ENCODE results near the gene ASB2.
A peak's percentile ranks its signal among the peaks of the same experiment; 100 is the strongest.

ASB2 gene

GRCh38 chr14:93978735-93979134, 2.4 kb upstream of the ASB2 start:
- no peak for DNase-seq

- DNase-seq, result peak; percentile 68 to 81
Observed at GRCh38 chr14:93977790-93978581, 1.6 kb upstream of the ASB2 start.

- no peak for DNase-seq
Observed at GRCh38 chr14:93977171-93977570, 801 bp upstream of the ASB2 start.

GRCh38 chr14:93975791-93976476, 436 bp downstream of the ASB2 start:
- DNase-seq, result peak in 1 of 2 donors; percentile 38

- no peak for DNase-seq
Observed at GRCh38 chr14:93974833-93975232, 1.5 kb downstream of the ASB2 start.

GRCh38 chr14:93974299-93974698, 2.1 kb downstream of the ASB2 start:
- DNase-seq, result no peak

GRCh38 chr14:93973607-93974006, 2.8 kb downstream of the ASB2 start:
- no peak for DNase-seq

- DNase-seq, result no peak
Observed at GRCh38 chr14:93972618-93973205, 3.7 kb downstream of the ASB2 start.

GRCh38 chr14:93971635-93972027, 4.7 kb downstream of the ASB2 start:
- no peak for DNase-seq

GRCh38 chr14:93970965-93971634, 5.3 kb downstream of the ASB2 start:
- peak; percentile 21 to 55 for DNase-seq

GRCh38 chr14:93970585-93970964, 5.8 kb downstream of the ASB2 start:
- peak; percentile 76 to 81 for DNase-seq

GRCh38 chr14:93969082-93969828, 7.1 kb downstream of the ASB2 start:
- DNase-seq, result no peak

- peak in 1 of 2 donors; percentile 61 for DNase-seq
Observed at GRCh38 chr14:93967637-93968250, 8.6 kb downstream of the ASB2 start.

- no peak for DNase-seq
Observed at GRCh38 chr14:93965946-93966474, 10.4 kb downstream of the ASB2 start.

- no peak for DNase-seq
Observed at GRCh38 chr14:93965287-93965821, 11.0 kb downstream of the ASB2 start.

GRCh38 chr14:93964820-93965286, 11.5 kb downstream of the ASB2 start:
- DNase-seq, result no peak

- DNase-seq, result no peak
Observed at GRCh38 chr14:93964281-93964680, 12.1 kb downstream of the ASB2 start.

- DNase-seq, result no peak
Observed at GRCh38 chr14:93963692-93964091, 12.7 kb downstream of the ASB2 start.

- peak; percentile 66 to 72 for DNase-seq
Observed at GRCh38 chr14:93962701-93963601, 13.4 kb downstream of the ASB2 start.

GRCh38 chr14:93961620-93962019, 14.8 kb downstream of the ASB2 start:
- no peak for DNase-seq
